Measurements from ENCODE around the gene BTNL9.
"Not testable (repeated sequence)": the region's sequence is repeated elsewhere in the genome, so short reads cannot be mapped to it uniquely, and the experiment has no call there.

The BTNL9 gene

GRCh38 chr5:181043285-181044092 is 3.4 kb downstream of the BTNL9 start:
- no peak for DNase-seq

GRCh38 chr5:181044093-181044599 is 4.1 kb downstream of the BTNL9 start:
- no peak for DNase-seq

GRCh38 chr5:181044662-181045305 is 4.7 kb downstream of the BTNL9 start:
- no peak for DNase-seq

- no peak for DNase-seq
Observed at GRCh38 chr5:181045316-181045715, 5.2 kb downstream of the BTNL9 start.

GRCh38 chr5:181045857-181046256 is 5.8 kb downstream of the BTNL9 start:
- not testable (repeated sequence) for DNase-seq

- no peak for DNase-seq
Observed at GRCh38 chr5:181047288-181047687, 7.2 kb downstream of the BTNL9 start.

GRCh38 chr5:181047921-181048320 is 7.9 kb downstream of the BTNL9 start:
- no peak for DNase-seq

- no peak for DNase-seq
Observed at GRCh38 chr5:181050016-181050415, 9.9 kb downstream of the BTNL9 start.

- no peak for DNase-seq
Observed at GRCh38 chr5:181051841-181052671, 12.0 kb downstream of the BTNL9 start.

GRCh38 chr5:181052672-181053487 is 12.8 kb downstream of the BTNL9 start:
- DNase-seq: no peak

- DNase-seq: no peak
Observed at GRCh38 chr5:181053488-181054121, 13.5 kb downstream of the BTNL9 start.

- no peak for DNase-seq
Observed at GRCh38 chr5:181054138-181054537, 14.1 kb downstream of the BTNL9 start.

GRCh38 chr5:181054871-181055459 is 14.9 kb downstream of the BTNL9 start:
- DNase-seq: no peak

GRCh38 chr5:181056431-181056830 is 16.4 kb downstream of the BTNL9 start:
- DNase-seq: no peak

GRCh38 chr5:181058321-181058720 is 18.3 kb downstream of the BTNL9 start:
- DNase-seq: no peak

GRCh38 chr5:181058786-181059296 is 18.8 kb downstream of the BTNL9 start:
- no peak for DNase-seq

GRCh38 chr5:181059297-181060230 is 19.5 kb downstream of the BTNL9 start:
- no peak for DNase-seq

- no peak for DNase-seq
Observed at GRCh38 chr5:181060231-181060590, 20.1 kb downstream of the BTNL9 start.

GRCh38 chr5:181060924-181061323 is 20.9 kb downstream of the BTNL9 start:
- no peak for DNase-seq

GRCh38 chr5:181061645-181062044 is 21.6 kb downstream of the BTNL9 start:
- no peak for DNase-seq

Measured in NCI-H1436 treated with DMSO at 0.1 percent for 48 hours (cell line).